CD4-positive, CD25-positive, alpha-beta regulatory T cell (primary cell): ENCODE results near the gene IRF2. TPM values are rescaled to one million over a fixed set of nuclear protein-coding genes. Genes with fewer than 3 reads are reported as not detected.

Experiments used
- ATAC-seq, 2 donors: fragments of 150-1000 bp; cut with Tn5 transposase; one replicate each; pipeline ENCODE4 v1.10.0; 2021; ENCODE audit warnings: low read depth in 2 of 2, moderate number of reproducible peaks in 2 of 2, moderate library complexity in 1 of 2
- DNase-seq, 3 donors: peaks; one replicate each; pipeline versions ENCODE4 v3.0.0 to v3.0.0-alpha.2; 2012 to 2022; ENCODE audit warnings: mixed read lengths in 1 of 3
- H3K27ac ChIP-seq: one replicate; pipeline ENCODE4 v1.7.0; 2013; ENCODE audit warnings: mild to moderate bottlenecking, low read length; ENCODE audit not compliant: insufficient read depth, poor library complexity, severe bottlenecking
- H3K27me3 ChIP-seq: one replicate; pipeline ENCODE4 v1.7.0; 2013; ENCODE audit warnings: low read length; ENCODE audit not compliant: control insufficient read depth, insufficient read depth
- H3K36me3 ChIP-seq: one replicate; pipeline ENCODE4 v1.7.0; 2013; ENCODE audit warnings: mild to moderate bottlenecking, low read length, moderate library complexity; ENCODE audit not compliant: control insufficient read depth, insufficient read depth
- H3K4me1 ChIP-seq: 2 replicates; pipeline ENCODE4 v1.7.0; 2013; ENCODE audit warnings: mild to moderate bottlenecking, low read length; ENCODE audit not compliant: insufficient read depth, control insufficient read depth, poor library complexity, severe bottlenecking
- H3K4me3 ChIP-seq: one replicate; pipeline ENCODE4 v1.7.0; 2013; ENCODE audit warnings: low read depth, mild to moderate bottlenecking, low read length, moderate library complexity
- H3K9me3 ChIP-seq, 2 experiments: 1 replicate in 1 of 2; 2 replicates in 1 of 2; pipeline ENCODE4 v1.7.0; 2013; ENCODE audit warnings: low read length in 2 of 2, mild to moderate bottlenecking in 1 of 2, moderate library complexity in 1 of 2; ENCODE audit not compliant: control insufficient read depth in 2 of 2
- H3K27ac Mint-ChIP-seq, 3 donors: one replicate each; pipeline ENCODE4 v1.8.0; 2020 to 2022; ENCODE audit warnings: mild to moderate bottlenecking in 3 of 3, mixed read lengths in 3 of 3, moderate library complexity in 2 of 3
- H3K27me3 Mint-ChIP-seq: one replicate; pipeline ENCODE4 v1.8.0; 2022; ENCODE audit warnings: mild to moderate bottlenecking, mixed read lengths
- H3K36me3 Mint-ChIP-seq: one replicate; pipeline ENCODE4 v1.8.0; 2020; ENCODE audit warnings: mixed read lengths
- H3K4me1 Mint-ChIP-seq, 4 donors: one replicate each; pipeline ENCODE4 v1.8.0; 2020 to 2022; ENCODE audit warnings: mixed read lengths in 4 of 4, mild to moderate bottlenecking in 1 of 4
- H3K4me3 Mint-ChIP-seq, 4 donors: one replicate each; pipeline ENCODE4 v1.8.0; 2020 to 2022; ENCODE audit warnings: mild to moderate bottlenecking in 4 of 4, mixed read lengths in 4 of 4, moderate library complexity in 3 of 4
- H3K9me3 Mint-ChIP-seq, 7 donors: one replicate each; pipeline ENCODE4 v1.8.0; 2020 to 2022; ENCODE audit warnings: mixed read lengths in 7 of 7, mild to moderate bottlenecking in 3 of 7, moderate library complexity in 2 of 7
- polyA plus RNA-seq, 4 donors: library from polyadenylated mRNA; unstranded; fragments of 300-500 nt; fragmentation: Illumina TruSeq; gene quantifications; one replicate each; pipeline ENCODE4 v1.2.3, GENCODE V29; 2021
- total RNA-seq: library from RNA; stranded (reverse); gene quantifications from one replicate; pipeline ENCODE4 v1.2.3, GENCODE V29; 2022

Gene IRF2
- total and polyA plus RNA-seq, 5 donors from 2014 or later: 63.4 to 112 (median 98.3) TPM

- Histone ChIP-seq H3K4me1 (peaks cover 38% of the 10 kb centered on the region), H3K27me3 (no peaks in the 10 kb centered on the region), H3K4me3 (no peak overlapping the region), H3K9me3 (no peaks in the 10 kb centered on the region), H3K36me3 (peaks cover 2% of the 10 kb centered on the region), H3K27ac (peak overlapping the region; percentile 34)
- H3K9me3 Mint-ChIP-seq: no peaks in the 10 kb centered on the region
- peaks cover 20% of the 10 kb centered on the region for H3K36me3 Mint-ChIP-seq
- no peak for ATAC-seq
- peak overlapping the region; percentile 50 to 87 (median 71) for H3K27ac Mint-ChIP-seq
- no peak for DNase-seq
- no peaks in the 10 kb centered on the region for H3K27me3 Mint-ChIP-seq
- H3K4me3 Mint-ChIP-seq: peak overlapping the region in 1 of 4 donors; percentile 31
- H3K4me1 Mint-ChIP-seq: peaks cover 47 to 91% (median 85%) of the 10 kb centered on the region in 4 donors
These were observed 32.7 kb downstream of the IRF2 start for GRCh38 chr4:184441461-184442313.

- H3K4me3 Mint-ChIP-seq: peak overlapping the region in 2 of 4 donors; percentile 11 to 12
- H3K4me1 ChIP-seq: peaks cover 32% of the 10 kb centered on the region
- no peak for DNase-seq
- H3K4me3 ChIP-seq: no peak overlapping the region
- ATAC-seq: no peak
- peaks cover 12% of the 10 kb centered on the region for H3K36me3 Mint-ChIP-seq
- peak overlapping the region in 2 of 3 donors; percentile 70 to 71 for H3K27ac Mint-ChIP-seq
- no peaks in the 10 kb centered on the region for H3K9me3 Mint-ChIP-seq
- H3K9me3 ChIP-seq: no peaks in the 10 kb centered on the region
- no peak overlapping the region for H3K27ac ChIP-seq
- peaks cover 46 to 89% (median 82%) of the 10 kb centered on the region in 4 donors for H3K4me1 Mint-ChIP-seq
- H3K36me3 ChIP-seq: peaks cover 2% of the 10 kb centered on the region
- no peaks in the 10 kb centered on the region for H3K27me3 Mint-ChIP-seq
- no peaks in the 10 kb centered on the region for H3K27me3 ChIP-seq
These were observed 33.6 kb downstream of the IRF2 start for GRCh38 chr4:184440595-184441358.

DNA sequence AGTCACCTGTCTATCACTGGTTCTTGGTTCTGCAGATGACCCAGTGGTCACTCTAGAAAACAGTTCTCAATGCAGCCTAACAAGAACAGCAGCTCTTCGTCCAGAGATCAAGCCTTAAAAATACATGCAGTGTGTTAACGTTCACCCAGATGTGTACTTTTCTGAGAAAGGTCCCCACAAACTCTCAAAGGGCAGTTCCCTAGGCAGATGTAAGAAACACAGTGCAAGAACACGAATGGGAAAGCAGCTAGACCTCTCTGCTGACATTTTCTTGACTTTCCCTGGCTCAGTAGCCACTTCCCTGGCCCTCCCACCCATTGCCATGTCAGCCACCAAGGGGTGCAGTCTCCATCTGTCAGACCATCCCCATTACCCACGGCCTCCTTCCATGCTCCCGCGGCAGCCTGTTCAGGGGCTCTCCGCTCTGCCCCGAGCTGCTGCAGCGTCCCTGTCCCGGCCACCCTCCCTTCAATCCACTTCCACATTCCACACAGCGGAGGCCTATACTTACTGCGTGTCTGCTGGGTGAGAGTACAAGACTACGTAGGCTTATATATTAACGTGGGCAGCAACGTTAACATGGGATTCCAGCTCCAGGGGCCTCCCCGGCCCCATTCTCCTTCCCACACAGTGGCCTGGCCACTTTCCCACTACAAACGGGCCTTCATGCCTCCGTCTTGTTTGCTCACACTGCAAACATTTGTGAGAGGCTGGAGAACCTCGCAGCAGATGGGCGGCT, 34.3 kb downstream of the IRF2 start:
- Histone ChIP-seq H3K9me3 (no peaks in the 10 kb centered on the region), H3K4me3 (no peak overlapping the region), H3K4me1 (peaks cover 25% of the 10 kb centered on the region), H3K36me3 (peaks cover 2% of the 10 kb centered on the region), H3K27ac (no peak overlapping the region), H3K27me3 (no peaks in the 10 kb centered on the region)
- H3K9me3 Mint-ChIP-seq: no peaks in the 10 kb centered on the region
- H3K4me1 Mint-ChIP-seq: peaks cover 42 to 90% (median 80%) of the 10 kb centered on the region in 4 donors
- ATAC-seq (no peak), DNase-seq (no peak)
- peaks cover 9% of the 10 kb centered on the region for H3K36me3 Mint-ChIP-seq
- peak overlapping the region in 2 of 3 donors; percentile 71 to 79 for H3K27ac Mint-ChIP-seq
- no peaks in the 10 kb centered on the region for H3K27me3 Mint-ChIP-seq
- peak overlapping the region in 1 of 4 donors; percentile 1 for H3K4me3 Mint-ChIP-seq

- ATAC-seq (no peak), DNase-seq (no peak)
- Histone ChIP-seq H3K27me3 (no peaks in the 10 kb centered on the region), H3K4me1 (peaks cover 18% of the 10 kb centered on the region), H3K4me3 (no peak overlapping the region), H3K36me3 (peaks cover 6% of the 10 kb centered on the region), H3K9me3 (no peaks in the 10 kb centered on the region), H3K27ac (no peak overlapping the region)
- H3K4me1 Mint-ChIP-seq: peaks cover 35 to 88% (median 74%) of the 10 kb centered on the region in 4 donors
- H3K27ac Mint-ChIP-seq: peak overlapping the region in 1 of 3 donors; percentile 33
- no peaks in the 10 kb centered on the region for H3K9me3 Mint-ChIP-seq
- peaks cover 9% of the 10 kb centered on the region for H3K36me3 Mint-ChIP-seq
- H3K27me3 Mint-ChIP-seq: no peaks in the 10 kb centered on the region
- no peak overlapping the region for H3K4me3 Mint-ChIP-seq
These were observed 35.0 kb downstream of the IRF2 start for GRCh38 chr4:184439386-184439785.

- ATAC-seq (no peak), DNase-seq (no peak)
- H3K4me1 ChIP-seq: peaks cover 17% of the 10 kb centered on the region
- Mint-ChIP-seq H3K4me1 (peaks cover 29 to 87% (median 69%) of the 10 kb centered on the region in 4 donors), H3K27ac (peak overlapping the region in 2 of 3 donors; percentile 7 to 82), H3K27me3 (no peaks in the 10 kb centered on the region), H3K4me3 (peak overlapping the region in 1 of 4 donors; percentile 44), H3K36me3 (peaks cover 8% of the 10 kb centered on the region), H3K9me3 (no peaks in the 10 kb centered on the region)
- no peak overlapping the region for H3K27ac ChIP-seq
- peaks cover 6% of the 10 kb centered on the region for H3K36me3 ChIP-seq
- no peaks in the 10 kb centered on the region for H3K27me3 ChIP-seq
- peak overlapping the region; percentile 18 for H3K4me3 ChIP-seq
- no peaks in the 10 kb centered on the region for H3K9me3 ChIP-seq
These were observed 36.0 kb downstream of the IRF2 start for GRCh38 chr4:184438375-184438774.

DNA sequence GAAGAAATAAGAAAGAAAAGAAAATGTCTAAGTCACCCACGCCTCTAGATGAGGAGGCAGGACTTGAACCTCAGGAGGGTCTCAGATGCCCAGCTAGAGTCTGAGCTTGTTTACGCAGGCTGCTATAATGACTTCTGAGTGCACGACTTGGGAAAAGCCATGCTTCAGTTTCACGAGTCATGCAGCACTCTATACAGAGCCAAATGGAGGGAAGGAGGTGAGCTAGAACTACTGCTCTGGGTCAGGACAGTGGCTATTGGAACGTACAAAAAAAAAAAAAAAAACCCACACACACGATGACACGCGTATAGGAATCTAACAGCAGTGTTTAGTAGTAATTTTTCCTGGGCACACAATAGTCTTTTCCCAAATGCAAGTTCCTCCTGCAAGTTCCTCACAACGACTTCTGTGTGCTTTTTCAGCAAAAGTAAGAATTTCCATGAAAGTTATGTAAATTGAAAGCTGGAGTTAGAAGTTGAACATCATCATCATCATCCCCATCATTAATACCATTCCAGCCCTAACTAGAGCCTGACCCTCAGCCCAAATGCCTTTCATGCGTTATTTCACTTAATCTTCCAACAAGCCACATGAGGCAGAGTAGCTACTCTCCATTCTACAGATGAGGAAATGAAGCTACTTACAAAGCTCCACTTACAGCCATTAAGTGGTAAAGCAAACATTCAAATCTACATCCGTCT, 36.6 kb downstream of the IRF2 start:
- Histone ChIP-seq H3K27me3 (no peaks in the 10 kb centered on the region), H3K36me3 (peaks cover 9% of the 10 kb centered on the region), H3K27ac (no peak overlapping the region), H3K9me3 (no peaks in the 10 kb centered on the region), H3K4me3 (peak overlapping the region; percentile 18), H3K4me1 (peaks cover 17% of the 10 kb centered on the region)
- no peak overlapping the region for H3K4me3 Mint-ChIP-seq
- no peaks in the 10 kb centered on the region for H3K9me3 Mint-ChIP-seq
- peak overlapping the region; percentile 39 to 82 (median 72) for H3K27ac Mint-ChIP-seq
- ATAC-seq (peak in 1 of 2 donors; percentile 34), DNase-seq (no peak)
- peaks cover 9% of the 10 kb centered on the region for H3K36me3 Mint-ChIP-seq
- H3K4me1 Mint-ChIP-seq: peaks cover 26 to 87% (median 69%) of the 10 kb centered on the region in 4 donors
- no peaks in the 10 kb centered on the region for H3K27me3 Mint-ChIP-seq
